ENCODE results near the gene ZNF785.
A peak's percentile ranks its signal among the peaks of the same experiment; 100 is the strongest.

ZNF785 gene

GRCh38 chr16:30559690-30560089, 25.8 kb downstream of the ZNF785 start:
- TF ChIP-seq ZNF274 (IDR thresholded peaks at IDR 0.05; ENCODE audit: low read depth, low read length) (no peak), SUZ12 (IDR thresholded peaks at IDR 0.05; ENCODE audit: extremely low read depth, insufficient read depth, insufficient read length) (no peak), YY1 (IDR thresholded peaks at IDR 0.05; ENCODE audit: insufficient read depth, insufficient read length) (no peak)
- Histone ChIP-seq H3K9ac (ENCODE audit: insufficient read length, low read depth) (no peak overlapping the region), H3K4me3 (ENCODE audit: insufficient read length, low read depth) (no peak overlapping the region), H3K27me3 (ENCODE audit: insufficient read depth, insufficient read length) (no peaks in the 10 kb centered on the region), H3K9me3 (ENCODE audit: insufficient read depth, low read length) (no peaks in the 10 kb centered on the region), H3K36me3 (ENCODE audit: insufficient read depth, insufficient read length, low read length) (peaks cover 19% of the 10 kb centered on the region), H3K4me1 (ENCODE audit: insufficient read depth, insufficient read length) (peaks cover 9% of the 10 kb centered on the region)
- no peak for DNase-seq (ENCODE audit: low read depth, low spot score)

- peaks cover 9% of the 10 kb centered on the region for H3K4me1 ChIP-seq (ENCODE audit: insufficient read depth, insufficient read length)
- H3K36me3 ChIP-seq (ENCODE audit: insufficient read depth, insufficient read length, low read length): peaks cover 27% of the 10 kb centered on the region
- no peaks in the 10 kb centered on the region for H3K27me3 ChIP-seq (ENCODE audit: insufficient read depth, insufficient read length)
- no peak for DNase-seq (ENCODE audit: low read depth, low spot score)
- TF ChIP-seq ZNF274 (IDR thresholded peaks at IDR 0.05; ENCODE audit: low read depth, low read length): no peak
- TF ChIP-seq YY1 (IDR thresholded peaks at IDR 0.05; ENCODE audit: insufficient read depth, insufficient read length): no peak
- no peak for TF ChIP-seq SUZ12 (IDR thresholded peaks at IDR 0.05; ENCODE audit: extremely low read depth, insufficient read depth, insufficient read length)
- no peaks in the 10 kb centered on the region for H3K9me3 ChIP-seq (ENCODE audit: insufficient read depth, low read length)
- H3K4me3 ChIP-seq (ENCODE audit: insufficient read length, low read depth): no peak overlapping the region
- peak overlapping the region; percentile 58 for H3K9ac ChIP-seq (ENCODE audit: insufficient read length, low read depth)
Observed at GRCh38 chr16:30558789-30559377, 26.6 kb downstream of the ZNF785 start.

DNA sequence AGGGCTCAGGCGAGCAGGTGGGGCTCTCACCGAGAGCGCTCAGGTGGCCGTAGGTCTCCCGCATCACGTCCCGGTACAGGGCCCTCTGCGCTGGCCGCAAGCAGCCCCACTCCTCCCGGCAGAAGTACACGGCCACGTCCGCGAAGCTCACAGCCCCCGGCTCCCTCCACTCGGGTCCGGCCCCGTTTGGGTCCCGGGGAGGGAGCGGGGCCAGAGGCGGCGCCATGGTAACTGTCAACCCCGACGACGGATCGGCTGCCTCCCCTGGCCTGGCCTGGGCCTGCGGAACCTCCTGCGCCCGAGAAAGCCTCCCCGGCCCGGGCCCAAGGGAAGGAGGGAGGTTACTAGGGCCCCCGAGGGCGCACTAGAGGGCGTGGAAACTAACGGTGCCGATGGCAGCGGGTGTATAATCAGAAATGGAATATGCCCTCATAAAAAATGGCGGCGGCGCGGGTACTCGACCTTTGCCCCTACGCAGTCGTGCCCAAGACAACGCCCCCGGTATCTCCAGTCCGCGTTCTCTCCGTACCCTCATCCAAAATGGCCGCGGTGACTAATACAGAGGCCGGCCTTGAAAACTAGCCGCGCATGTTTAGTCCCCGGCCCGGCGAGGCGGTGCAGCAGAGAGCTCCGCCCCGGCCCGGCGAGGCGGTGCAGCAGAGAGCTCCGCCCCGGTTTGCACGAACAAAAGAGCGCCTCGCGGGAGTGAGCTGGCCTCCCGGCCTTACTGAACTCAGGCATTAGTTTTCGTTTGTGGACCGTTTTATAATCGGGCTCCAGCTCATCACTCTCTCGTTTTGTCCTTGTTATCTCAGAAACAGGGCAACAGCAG, 27.3 kb downstream of the ZNF785 start, which contains the start of gene ZNF764:
Gene ZNF764 (minus strand): TSS at position 418 of the 832 bp plus-strand sequence. CDS start 192 bp downstream, at position 226.
- Histone ChIP-seq H3K4me3 (ENCODE audit: insufficient read length, low read depth) (peak within 1 kb of the TSS; percentile 89), H3K4me1 (ENCODE audit: insufficient read depth, insufficient read length) (peaks cover 13% of the 10 kb centered on the region), H3K36me3 (ENCODE audit: insufficient read depth, insufficient read length, low read length) (peaks cover 34% of the 10 kb centered on the region), H3K9me3 (ENCODE audit: insufficient read depth, low read length) (no peaks in the 10 kb centered on the region), H3K27me3 (ENCODE audit: insufficient read depth, insufficient read length) (no peaks in the 10 kb centered on the region), H3K9ac (ENCODE audit: insufficient read length, low read depth) (peak within 1 kb of the TSS; percentile 94)
- TF ChIP-seq YY1 (IDR thresholded peaks at IDR 0.05; ENCODE audit: insufficient read depth, insufficient read length) (peak; percentile 96), ZNF274 (IDR thresholded peaks at IDR 0.05; ENCODE audit: low read depth, low read length) (no peak)
- DNase-seq (ENCODE audit: low read depth, low spot score): peak; percentile 95

DNA sequence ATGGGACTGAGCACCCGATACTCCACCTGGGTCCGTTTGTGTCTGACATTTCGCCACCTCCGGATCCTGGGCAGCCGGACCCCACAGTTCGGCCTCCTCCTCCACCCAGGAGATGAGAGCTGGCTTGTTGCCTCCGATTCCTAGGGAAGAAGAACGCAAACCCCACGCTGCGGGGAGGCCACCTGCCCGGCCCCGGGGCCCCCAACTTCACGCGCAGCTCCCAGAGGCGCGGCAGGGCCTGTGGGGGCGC, 27.9 kb downstream of the ZNF785 start:
- Histone ChIP-seq H3K9ac (ENCODE audit: insufficient read length, low read depth) (peak overlapping the region; percentile 94), H3K4me1 (ENCODE audit: insufficient read depth, insufficient read length) (peaks cover 18% of the 10 kb centered on the region), H3K36me3 (ENCODE audit: insufficient read depth, insufficient read length, low read length) (peaks cover 39% of the 10 kb centered on the region), H3K9me3 (ENCODE audit: insufficient read depth, low read length) (no peaks in the 10 kb centered on the region), H3K4me3 (ENCODE audit: insufficient read length, low read depth) (peak overlapping the region; percentile 89), H3K27me3 (ENCODE audit: insufficient read depth, insufficient read length) (no peaks in the 10 kb centered on the region)
- no peak for DNase-seq (ENCODE audit: low read depth, low spot score)
- no peak for TF ChIP-seq ZNF274 (IDR thresholded peaks at IDR 0.05; ENCODE audit: low read depth, low read length)

GRCh38 chr16:30556125-30556473, 29.4 kb downstream of the ZNF785 start:
- Histone ChIP-seq H3K36me3 (ENCODE audit: insufficient read depth, insufficient read length, low read length) (peaks cover 42% of the 10 kb centered on the region), H3K27me3 (ENCODE audit: insufficient read depth, insufficient read length) (no peaks in the 10 kb centered on the region), H3K4me1 (ENCODE audit: insufficient read depth, insufficient read length) (peaks cover 19% of the 10 kb centered on the region), H3K9me3 (ENCODE audit: insufficient read depth, low read length) (no peaks in the 10 kb centered on the region), H3K9ac (ENCODE audit: insufficient read length, low read depth) (peak overlapping the region; percentile 64), H3K4me3 (ENCODE audit: insufficient read length, low read depth) (no peak overlapping the region)
- no peak for DNase-seq (ENCODE audit: low read depth, low spot score)
- no peak for TF ChIP-seq YY1 (IDR thresholded peaks at IDR 0.05; ENCODE audit: insufficient read depth, insufficient read length)
- TF ChIP-seq SUZ12 (IDR thresholded peaks at IDR 0.05; ENCODE audit: extremely low read depth, insufficient read depth, insufficient read length): no peak
- TF ChIP-seq ZNF274 (IDR thresholded peaks at IDR 0.05; ENCODE audit: low read depth, low read length): no peak

GRCh38 chr16:30555315-30556124, 30.0 kb downstream of the ZNF785 start:
- DNase-seq (ENCODE audit: low read depth, low spot score): no peak
- Histone ChIP-seq H3K4me1 (ENCODE audit: insufficient read depth, insufficient read length) (peaks cover 19% of the 10 kb centered on the region), H3K4me3 (ENCODE audit: insufficient read length, low read depth) (no peak overlapping the region), H3K9ac (ENCODE audit: insufficient read length, low read depth) (peak overlapping the region; percentile 64), H3K27me3 (ENCODE audit: insufficient read depth, insufficient read length) (no peaks in the 10 kb centered on the region), H3K9me3 (ENCODE audit: insufficient read depth, low read length) (no peaks in the 10 kb centered on the region), H3K36me3 (ENCODE audit: insufficient read depth, insufficient read length, low read length) (peaks cover 42% of the 10 kb centered on the region)
- no peak for TF ChIP-seq SUZ12 (IDR thresholded peaks at IDR 0.05; ENCODE audit: extremely low read depth, insufficient read depth, insufficient read length)
- TF ChIP-seq ZNF274 (IDR thresholded peaks at IDR 0.05; ENCODE audit: low read depth, low read length): no peak
